DND-41 (cell line): ENCODE data around the gene F3.

Source experiments
- ATAC-seq: fragments of 200-7000 bp; cut with Tn5 transposase; 3 replicates; pipeline ENCODE4 v1.9.1; 2021; ENCODE audit warnings: low read depth; ENCODE audit not compliant: insufficient read depth
- DNase-seq: peaks from one replicate; pipeline ENCODE4 v3.0.0-alpha.2; 2020
- H2AFZ ChIP-seq: 2 replicates; pipeline ENCODE4 v1.6.0; 2012; ENCODE audit warnings: low read depth, low read length
- H3K27ac ChIP-seq: 2 replicates; pipeline ENCODE4 v1.5.1; 2012; ENCODE audit warnings: low read length, inconsistent platforms
- H3K27me3 ChIP-seq: fragments of 200-600 bp; sonication (generic); 2 replicates; pipeline ENCODE4 v1.6.0; 2012; ENCODE audit warnings: low read length, mild to moderate bottlenecking, inconsistent platforms; ENCODE audit not compliant: insufficient read depth, poor library complexity
- H3K36me3 ChIP-seq: 2 replicates; pipeline ENCODE4 v1.5.1; 2012; ENCODE audit warnings: low read length, inconsistent platforms; ENCODE audit not compliant: insufficient read depth
- H3K4me1 ChIP-seq: 2 replicates; pipeline ENCODE4 v1.5.1; 2012; ENCODE audit warnings: mild to moderate bottlenecking, low read length; ENCODE audit not compliant: insufficient read depth
- H3K4me2 ChIP-seq: 2 replicates; pipeline ENCODE4 v1.6.0; 2012; ENCODE audit warnings: mild to moderate bottlenecking, moderate library complexity, low read length, inconsistent platforms; ENCODE audit not compliant: insufficient read depth
- H3K4me3 ChIP-seq, 2 experiments: fragments of 200-600 bp in 1 of 2; shearing (Covaris generic) in 1 of 2; 2 replicates each; pipeline ENCODE4 v1.5.1; 2012 to 2016; ENCODE audit warnings: inconsistent platforms in 2 of 2, low read length in 2 of 2, mild to moderate bottlenecking in 2 of 2, low read depth in 1 of 2, moderate library complexity in 1 of 2
- H3K79me2 ChIP-seq: 2 replicates; pipeline ENCODE4 v1.6.0; 2012; ENCODE audit warnings: low read length, inconsistent platforms; ENCODE audit not compliant: insufficient read depth
- H3K9ac ChIP-seq: 2 replicates; pipeline ENCODE4 v1.6.0; 2012; ENCODE audit warnings: low read depth, mild to moderate bottlenecking, inconsistent platforms, low read length, moderate library complexity
- H3K9me3 ChIP-seq: 2 replicates; pipeline ENCODE4 v1.5.1; 2012; ENCODE audit warnings: low read length, moderate library complexity, mild to moderate bottlenecking, inconsistent platforms; ENCODE audit not compliant: insufficient read depth, severe bottlenecking
- H4K20me1 ChIP-seq: 2 replicates; pipeline ENCODE4 v1.6.0; 2012; ENCODE audit warnings: low read length; ENCODE audit not compliant: insufficient read depth
- EZH2 ChIP-seq: IDR thresholded peaks from 3 replicates; pipeline ENCODE4 v1.6.1; 2012; ENCODE audit warnings: borderline replicate concordance, low read depth, mild to moderate bottlenecking, moderate library complexity, low read length, inconsistent platforms; ENCODE audit not compliant: severe bottlenecking
- TF ChIP-seq, protein P1 (sequence below): IDR thresholded peaks from 2 replicates; pipeline ENCODE4 v1.5.1; 2012; ENCODE audit warnings: borderline replicate concordance, low read length, moderate library complexity, mild to moderate bottlenecking; ENCODE audit not compliant: poor library complexity, severe bottlenecking; ENCODE audit errors: extremely low read depth

The F3 gene

DNA sequence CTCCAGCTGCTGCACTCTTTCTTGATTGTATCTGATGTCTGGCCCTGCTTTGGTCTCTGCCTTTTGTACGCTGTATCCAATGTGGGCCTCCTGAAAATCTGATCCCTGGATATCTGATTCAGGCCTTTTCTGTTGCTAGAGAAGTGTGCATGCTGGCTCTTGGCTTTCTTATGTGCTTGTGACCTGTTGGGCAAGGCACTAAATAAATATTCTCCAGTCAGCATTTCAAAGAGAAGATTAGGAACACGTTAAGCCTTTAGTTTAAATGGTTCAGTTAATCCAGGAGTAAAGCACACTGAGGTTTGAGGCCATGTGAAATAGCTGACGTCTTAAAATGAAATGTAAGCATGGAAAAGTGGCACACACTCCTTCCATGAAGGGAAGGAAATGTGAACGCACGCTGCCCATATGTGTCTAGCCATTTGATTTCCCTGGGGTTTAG is 9.3 kb upstream of the F3 start:
- Histone ChIP-seq H3K9me3 (no peaks in the 10 kb centered on the region), H3K9ac (no peak overlapping the region), H3K4me1 (no peaks in the 10 kb centered on the region), H3K79me2 (no peaks in the 10 kb centered on the region), H4K20me1 (no peaks in the 10 kb centered on the region), H3K27ac (no peak overlapping the region), H2AFZ (0 out of 2 replicates have a peak overlapping the region, but pooled peaks have one; percentile 29), H3K4me3 (no peak overlapping the region), H3K4me2 (no peak overlapping the region), H3K27me3 (no peaks in the 10 kb centered on the region), H3K36me3 (no peaks in the 10 kb centered on the region)
- no peak for DNase-seq
- TF ChIP-seq, protein P1, sequence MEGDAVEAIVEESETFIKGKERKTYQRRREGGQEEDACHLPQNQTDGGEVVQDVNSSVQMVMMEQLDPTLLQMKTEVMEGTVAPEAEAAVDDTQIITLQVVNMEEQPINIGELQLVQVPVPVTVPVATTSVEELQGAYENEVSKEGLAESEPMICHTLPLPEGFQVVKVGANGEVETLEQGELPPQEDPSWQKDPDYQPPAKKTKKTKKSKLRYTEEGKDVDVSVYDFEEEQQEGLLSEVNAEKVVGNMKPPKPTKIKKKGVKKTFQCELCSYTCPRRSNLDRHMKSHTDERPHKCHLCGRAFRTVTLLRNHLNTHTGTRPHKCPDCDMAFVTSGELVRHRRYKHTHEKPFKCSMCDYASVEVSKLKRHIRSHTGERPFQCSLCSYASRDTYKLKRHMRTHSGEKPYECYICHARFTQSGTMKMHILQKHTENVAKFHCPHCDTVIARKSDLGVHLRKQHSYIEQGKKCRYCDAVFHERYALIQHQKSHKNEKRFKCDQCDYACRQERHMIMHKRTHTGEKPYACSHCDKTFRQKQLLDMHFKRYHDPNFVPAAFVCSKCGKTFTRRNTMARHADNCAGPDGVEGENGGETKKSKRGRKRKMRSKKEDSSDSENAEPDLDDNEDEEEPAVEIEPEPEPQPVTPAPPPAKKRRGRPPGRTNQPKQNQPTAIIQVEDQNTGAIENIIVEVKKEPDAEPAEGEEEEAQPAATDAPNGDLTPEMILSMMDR = no peak
- TF ChIP-seq EZH2 = no peak
- ATAC-seq = no peak

DNA sequence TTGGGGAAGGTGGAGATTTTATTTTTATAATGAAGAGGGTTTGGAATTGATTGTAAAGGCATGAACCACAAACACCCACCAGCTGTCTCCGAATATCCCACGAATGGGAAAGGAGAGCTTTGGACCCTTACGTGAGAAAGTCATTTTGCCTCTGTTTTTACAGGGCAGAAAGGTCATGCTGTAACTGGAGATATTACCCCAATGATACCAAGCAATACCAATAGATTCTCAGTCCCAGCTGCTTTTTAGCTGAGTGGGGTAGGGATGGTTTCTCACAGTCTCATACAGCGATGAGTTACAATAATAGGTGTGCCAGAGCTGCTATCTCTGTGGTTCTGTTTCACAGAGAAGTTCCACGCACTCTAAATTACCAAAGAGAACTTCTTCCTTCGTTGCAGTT is 8.8 kb upstream of the F3 start:
- Histone ChIP-seq H3K4me1 (no peaks in the 10 kb centered on the region), H3K27ac (no peak overlapping the region), H4K20me1 (no peaks in the 10 kb centered on the region), H3K27me3 (no peaks in the 10 kb centered on the region), H3K4me3 (no peak overlapping the region), H3K9me3 (no peaks in the 10 kb centered on the region), H3K36me3 (no peaks in the 10 kb centered on the region), H2AFZ (no peak overlapping the region), H3K9ac (no peak overlapping the region), H3K79me2 (no peaks in the 10 kb centered on the region), H3K4me2 (no peak overlapping the region)
- ATAC-seq = no peak
- DNase-seq = no peak
- TF ChIP-seq, protein P1 = no peak
- no peak for TF ChIP-seq EZH2

DNA sequence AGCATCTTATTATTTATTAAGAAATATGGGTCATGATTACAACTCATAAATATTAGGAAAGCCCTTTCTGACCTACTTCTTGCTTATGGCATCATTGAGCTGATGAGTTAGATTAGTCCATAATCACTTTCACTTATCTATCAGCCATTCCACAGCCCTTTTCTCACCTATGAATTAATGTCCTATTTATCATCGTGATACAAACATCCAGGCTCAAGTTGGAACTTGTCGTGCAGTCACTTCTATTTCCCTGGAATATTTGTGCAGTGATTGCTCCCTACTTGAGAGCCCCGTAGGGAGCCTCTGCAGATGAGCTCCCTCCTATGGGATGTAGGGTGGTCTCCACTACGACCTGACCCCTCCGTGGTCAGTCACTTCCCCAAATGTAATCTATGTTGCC is 8.1 kb upstream of the F3 start:
- Histone ChIP-seq H4K20me1 (no peaks in the 10 kb centered on the region), H3K9ac (no peak overlapping the region), H2AFZ (no peak overlapping the region), H3K4me3 (no peak overlapping the region), H3K9me3 (no peaks in the 10 kb centered on the region), H3K79me2 (no peaks in the 10 kb centered on the region), H3K4me2 (no peak overlapping the region), H3K36me3 (no peaks in the 10 kb centered on the region), H3K4me1 (no peaks in the 10 kb centered on the region), H3K27me3 (no peaks in the 10 kb centered on the region), H3K27ac (no peak overlapping the region)
- no peak for TF ChIP-seq EZH2
- TF ChIP-seq, protein P1 = no peak
- DNase-seq (no peak), ATAC-seq (no peak)
